ENCODE data around the gene AP3D1. TPM values are rescaled to one million over a fixed set of nuclear protein-coding genes. Genes with fewer than 3 reads are reported as not detected.

Gene AP3D1
- total RNA-seq, 2 donors from 2014 or later, result 81.4 to 116 TPM

DNA sequence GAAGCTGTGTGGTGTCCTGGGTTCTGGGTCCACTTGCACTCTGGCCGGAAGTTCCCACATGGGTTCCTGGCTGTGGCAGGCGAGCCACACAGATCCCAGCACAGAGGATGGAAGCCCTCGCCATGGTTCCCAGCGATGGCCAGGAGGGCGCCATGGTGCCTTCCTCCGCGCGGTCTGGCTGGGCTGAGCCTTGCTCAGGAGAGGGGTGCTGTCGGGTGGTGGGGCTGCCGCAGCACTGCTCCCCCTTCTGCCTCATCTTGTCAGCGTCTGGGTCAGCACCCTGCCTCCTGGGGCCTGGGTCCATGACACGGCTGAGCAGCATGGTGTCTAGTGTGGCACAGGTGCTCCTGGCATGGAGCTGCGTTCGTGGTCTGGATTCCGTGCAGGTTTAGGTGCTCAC is 45.9 kb upstream of the AP3D1 start:
- ATAC-seq (ENCODE audit: insufficient number of reproducible peaks, low FRiP score, low read depth) (no peak), DNase-seq (ENCODE audit: low spot score) (no peak)
- Histone ChIP-seq H3K9me3 (no peaks in the 10 kb centered on the region), H3K27ac (no peak overlapping the region), H3K36me3 (peaks cover 28% of the 10 kb centered on the region), H3K4me1 (ENCODE audit: control insufficient read depth in 1 of 2, low read depth in 2 of 2) (peaks cover 0 to 7% of the 10 kb centered on the region in 2 donors), H3K27me3 (replicated peaks; ENCODE audit: insufficient read depth) (no peaks in the 10 kb centered on the region), H3K4me3 (no peak overlapping the region)
- TF ChIP-seq, protein P1, sequence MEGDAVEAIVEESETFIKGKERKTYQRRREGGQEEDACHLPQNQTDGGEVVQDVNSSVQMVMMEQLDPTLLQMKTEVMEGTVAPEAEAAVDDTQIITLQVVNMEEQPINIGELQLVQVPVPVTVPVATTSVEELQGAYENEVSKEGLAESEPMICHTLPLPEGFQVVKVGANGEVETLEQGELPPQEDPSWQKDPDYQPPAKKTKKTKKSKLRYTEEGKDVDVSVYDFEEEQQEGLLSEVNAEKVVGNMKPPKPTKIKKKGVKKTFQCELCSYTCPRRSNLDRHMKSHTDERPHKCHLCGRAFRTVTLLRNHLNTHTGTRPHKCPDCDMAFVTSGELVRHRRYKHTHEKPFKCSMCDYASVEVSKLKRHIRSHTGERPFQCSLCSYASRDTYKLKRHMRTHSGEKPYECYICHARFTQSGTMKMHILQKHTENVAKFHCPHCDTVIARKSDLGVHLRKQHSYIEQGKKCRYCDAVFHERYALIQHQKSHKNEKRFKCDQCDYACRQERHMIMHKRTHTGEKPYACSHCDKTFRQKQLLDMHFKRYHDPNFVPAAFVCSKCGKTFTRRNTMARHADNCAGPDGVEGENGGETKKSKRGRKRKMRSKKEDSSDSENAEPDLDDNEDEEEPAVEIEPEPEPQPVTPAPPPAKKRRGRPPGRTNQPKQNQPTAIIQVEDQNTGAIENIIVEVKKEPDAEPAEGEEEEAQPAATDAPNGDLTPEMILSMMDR (IDR thresholded peaks at IDR 0.05), result no peak

DNA sequence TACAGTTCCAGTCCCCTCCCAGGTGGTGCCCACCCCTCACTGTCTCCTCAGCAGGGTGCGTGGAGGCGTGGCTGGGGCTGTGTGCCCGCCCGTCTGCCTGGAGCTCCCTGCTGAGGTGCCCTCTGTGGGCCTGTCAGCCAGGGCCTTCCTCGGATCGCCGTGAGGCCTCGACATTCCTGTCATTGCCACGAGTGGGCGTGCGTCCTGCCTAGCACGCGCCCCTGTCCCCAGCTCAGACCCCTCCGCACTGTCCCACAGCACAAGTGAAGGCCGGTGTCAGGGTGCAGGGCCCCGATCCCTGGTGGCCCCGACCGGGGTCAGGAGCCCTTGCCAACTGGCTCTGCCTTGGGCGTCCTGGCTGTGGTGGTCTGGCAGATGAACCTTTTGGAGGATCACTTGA is 44.5 kb upstream of the AP3D1 start:
- TF ChIP-seq, protein P1 (IDR thresholded peaks at IDR 0.05), result no peak
- no peak for DNase-seq (ENCODE audit: low spot score)
- H3K4me3 ChIP-seq, result no peak overlapping the region
- H3K36me3 ChIP-seq, result peaks cover 39% of the 10 kb centered on the region
- no peaks in the 10 kb centered on the region for H3K9me3 ChIP-seq
- no peak overlapping the region for H3K27ac ChIP-seq
- H3K27me3 ChIP-seq (replicated peaks; ENCODE audit: insufficient read depth), result no peaks in the 10 kb centered on the region
- H3K4me1 ChIP-seq (ENCODE audit: control insufficient read depth in 1 of 2, low read depth in 2 of 2), result peaks cover 0 to 7% of the 10 kb centered on the region in 2 donors
- no peak for ATAC-seq (ENCODE audit: insufficient number of reproducible peaks, low FRiP score, low read depth)

GRCh38 chr19:2195361-2195760 is 44.0 kb upstream of the AP3D1 start:
- H3K9me3 ChIP-seq, result no peaks in the 10 kb centered on the region
- no peak for DNase-seq (ENCODE audit: low spot score)
- no peak overlapping the region for H3K27ac ChIP-seq
- H3K4me3 ChIP-seq, result no peak overlapping the region
- no peaks in the 10 kb centered on the region for H3K27me3 ChIP-seq (replicated peaks; ENCODE audit: insufficient read depth)
- TF ChIP-seq, protein P1 (IDR thresholded peaks at IDR 0.05), result no peak
- peaks cover 0 to 7% of the 10 kb centered on the region in 2 donors for H3K4me1 ChIP-seq (ENCODE audit: control insufficient read depth in 1 of 2, low read depth in 2 of 2)
- peaks cover 39% of the 10 kb centered on the region for H3K36me3 ChIP-seq
- no peak for ATAC-seq (ENCODE audit: insufficient number of reproducible peaks, low FRiP score, low read depth)

DNA sequence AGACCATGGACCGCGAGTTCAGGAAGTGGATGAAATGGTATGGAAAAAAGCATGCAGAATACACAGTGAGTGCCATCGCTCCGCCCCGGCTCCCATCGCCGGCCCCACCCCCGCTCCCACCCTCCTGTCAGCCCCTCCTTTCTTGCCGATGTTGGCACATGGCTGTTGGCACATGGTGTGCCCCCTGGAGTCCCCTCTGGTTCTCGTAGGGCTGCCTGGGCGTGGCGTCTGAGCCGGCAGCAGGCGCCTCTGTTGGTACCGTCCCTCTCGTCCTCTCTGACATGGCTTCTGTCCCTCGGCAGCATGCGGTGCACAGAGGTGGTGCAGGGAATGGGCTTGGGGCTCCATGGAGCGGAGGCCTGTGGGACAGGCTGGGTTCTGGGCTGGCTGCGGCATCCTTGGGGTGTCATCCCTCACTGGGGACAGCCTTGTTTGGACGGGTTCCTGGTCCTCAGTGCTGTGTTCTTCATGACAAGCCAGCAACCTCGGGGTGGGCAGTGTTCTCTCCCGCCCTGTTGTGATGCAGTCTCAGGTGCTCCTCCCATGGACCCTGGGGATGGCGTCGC is 43.2 kb upstream of the AP3D1 start:
- Histone ChIP-seq H3K9me3 (no peaks in the 10 kb centered on the region), H3K4me1 (ENCODE audit: control insufficient read depth in 1 of 2, low read depth in 2 of 2) (peaks cover 0 to 7% of the 10 kb centered on the region in 2 donors), H3K36me3 (peaks cover 39% of the 10 kb centered on the region), H3K4me3 (no peak overlapping the region), H3K27ac (no peak overlapping the region), H3K27me3 (replicated peaks; ENCODE audit: insufficient read depth) (no peaks in the 10 kb centered on the region)
- ATAC-seq (ENCODE audit: insufficient number of reproducible peaks, low FRiP score, low read depth) (no peak), DNase-seq (ENCODE audit: low spot score) (no peak)
- TF ChIP-seq, protein P1 (IDR thresholded peaks at IDR 0.05), result no peak

DNA sequence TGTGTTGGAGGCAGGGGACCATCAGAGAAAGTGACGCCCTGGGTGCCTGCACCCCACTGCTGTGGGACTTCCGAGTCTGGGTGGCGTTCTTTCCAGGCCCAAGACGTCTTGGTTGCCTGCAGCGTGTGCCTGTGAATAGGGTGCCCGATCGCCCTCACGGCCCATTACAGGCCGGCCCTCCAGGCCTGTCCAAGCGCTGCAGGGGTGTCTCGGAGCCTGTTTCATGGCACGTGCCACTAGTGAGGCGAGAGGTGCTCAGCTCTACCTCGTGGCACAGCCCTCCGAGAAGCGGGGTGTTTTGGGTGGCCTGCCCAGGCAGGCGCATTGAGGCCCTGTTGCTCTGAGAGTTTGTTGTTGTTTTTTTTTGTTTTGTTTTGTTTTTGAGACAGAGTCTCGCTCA is 42.4 kb upstream of the AP3D1 start:
- Histone ChIP-seq H3K27ac (no peak overlapping the region), H3K4me3 (no peak overlapping the region), H3K4me1 (ENCODE audit: control insufficient read depth in 1 of 2, low read depth in 2 of 2) (peaks cover 0 to under 1% of the 10 kb centered on the region in 2 donors), H3K36me3 (peaks cover 39% of the 10 kb centered on the region), H3K9me3 (no peaks in the 10 kb centered on the region), H3K27me3 (replicated peaks; ENCODE audit: insufficient read depth) (no peaks in the 10 kb centered on the region)
- ATAC-seq (ENCODE audit: insufficient number of reproducible peaks, low FRiP score, low read depth) (no peak), DNase-seq (ENCODE audit: low spot score) (no peak)
- TF ChIP-seq, protein P1 (IDR thresholded peaks at IDR 0.05), result no peak
